K562 (cell line): Measurements from ENCODE around the gene SRY. TPM values are rescaled to one million over a fixed set of nuclear protein-coding genes. Genes with fewer than 3 reads are reported as not detected.

Experiments used
- ATAC-seq: fragments of 200-7000 bp; cut with Tn5 transposase; 3 replicates; pipeline ENCODE4 v1.9.1; 2020; ENCODE audit warnings: moderate library complexity
- BruUV-seq: library from RNA; stranded (reverse); fragments of 400-500 nt; replicated peaks from 2 replicates; lab custom pipeline; 2021; lab: Mats Ljungman, UMichigan
- CTCF ChIA-PET: fragments of 300-600 bp; formaldehyde crosslinking; extraction: SDS; loops from one replicate; lab custom pipeline; 2021; ENCODE audit warnings: low intra/inter-chr PET ratio; lab: Yijun Ruan, JAX
- POLR2A ChIA-PET: fragments of 300-600, 350-650 bp; sonication (Branson Sonifier 250); formaldehyde crosslinking; extraction: SDS; loops from one replicate; lab custom pipeline; 2021; ENCODE audit warnings: antibody characterized with exemption, inconsistent platforms; lab: Yijun Ruan, JAX
- DNase-seq, 4 experiments: peaks; one replicate each; pipeline versions ENCODE4 v3.0.0 to v3.0.0-alpha.2; 2011 to 2018; ENCODE audit warnings: low spot score in 3 of 4, mixed read lengths in 3 of 4; ENCODE audit errors: extremely low read depth in 1 of 4
- FAIRE-seq: peaks from 2 replicates; lab custom pipeline; 2011; peaks lifted over from hg19 to GRCh38; lab: Jason Lieb, UNC
- H2AFZ ChIP-seq: 2 replicates; pipeline ENCODE4 v1.6.0; 2011; ENCODE audit warnings: low read depth, low read length, control low read depth, inconsistent platforms
- H3K27ac ChIP-seq: fragments of 200-600 bp; 3 replicates; pipeline ENCODE4 v1.8.0; 2011; ENCODE audit warnings: low read depth, mild to moderate bottlenecking, control low read depth, inconsistent platforms, low read length, moderate library complexity, mixed read lengths; ENCODE audit errors: extremely low read depth
- H3K27me3 ChIP-seq, 2 experiments: fragments of 300-600 bp in 1 of 2; 2 replicates in 1 of 2; 3 replicates in 1 of 2; pipeline versions ENCODE4 v1.6.0 to v1.8.0; 2011; ENCODE audit warnings: inconsistent platforms in 2 of 2, low read length in 2 of 2, mild to moderate bottlenecking in 1 of 2, mixed read lengths in 1 of 2, moderate library complexity in 1 of 2; ENCODE audit not compliant: control insufficient read depth in 2 of 2, insufficient read depth in 2 of 2
- H3K36me3 ChIP-seq: fragments of 300-600 bp; 3 replicates; pipeline ENCODE4 v1.8.0; 2011; ENCODE audit warnings: mild to moderate bottlenecking, low read length, inconsistent platforms; ENCODE audit not compliant: control insufficient read depth, insufficient read depth
- H3K4me1 ChIP-seq, 2 experiments: fragments of 200-600 bp in 1 of 2; replicated peaks in 1 of 2; 2 replicates in 1 of 2; 3 replicates in 1 of 2; pipeline versions ENCODE4 v1.5.1 to v1.8.0; 2011; ENCODE audit warnings: inconsistent platforms in 2 of 2, low read length in 2 of 2, mild to moderate bottlenecking in 1 of 2, mixed read lengths in 1 of 2, moderate library complexity in 1 of 2; ENCODE audit not compliant: control insufficient read depth in 2 of 2, insufficient read depth in 2 of 2
- H3K4me2 ChIP-seq: 2 replicates; pipeline ENCODE4 v1.6.1; 2011; ENCODE audit warnings: low read length, control low read depth, inconsistent platforms, mixed read lengths; ENCODE audit not compliant: insufficient read depth
- H3K4me3 ChIP-seq: fragments of 200-600 bp; sonication (generic), shearing (Covaris generic); 2 replicates; pipeline ENCODE4 v1.5.1; 2016; ENCODE audit warnings: control low read depth, inconsistent platforms
- H3K79me2 ChIP-seq: fragments of 200-600 bp; 3 replicates; pipeline ENCODE4 v1.8.0; 2011; ENCODE audit warnings: low read length, inconsistent platforms; ENCODE audit not compliant: control insufficient read depth, insufficient read depth
- H3K9ac ChIP-seq, 2 experiments: 2 replicates each; pipeline versions ENCODE4 v1.6.0 to v1.6.1; 2011; ENCODE audit warnings: low read depth in 2 of 2, low read length in 2 of 2, control low read depth in 1 of 2, inconsistent platforms in 1 of 2, mild to moderate bottlenecking in 1 of 2, mixed read lengths in 1 of 2; ENCODE audit not compliant: insufficient read depth in 1 of 2
- H3K9me1 ChIP-seq: one replicate; pipeline ENCODE4 v1.6.0; 2011; ENCODE audit warnings: inconsistent platforms, mild to moderate bottlenecking, low read length, moderate library complexity; ENCODE audit not compliant: control insufficient read depth, insufficient read depth
- H3K9me3 ChIP-seq: replicated peaks from 2 replicates; pipeline ENCODE4 v1.5.1; 2011; ENCODE audit warnings: low read depth, low read length, inconsistent platforms; ENCODE audit not compliant: control insufficient read depth, insufficient read depth
- H4K20me1 ChIP-seq: replicated peaks from 2 replicates; pipeline ENCODE4 v1.6.1; 2011; ENCODE audit warnings: low read length, inconsistent platforms, mixed read lengths; ENCODE audit not compliant: control insufficient read depth, insufficient read depth
- ARID2 ChIP-seq: fragments of 450-650 bp; IDR thresholded peaks from 2 replicates; pipeline ENCODE4 v1.6.1; 2017; ENCODE audit warnings: antibody characterized with exemption, mild to moderate bottlenecking
- CREM ChIP-seq: IDR thresholded peaks from 2 replicates; pipeline ENCODE4 v1.6.1; 2014; ENCODE audit warnings: antibody characterized with exemption, low read depth
- KAT7 ChIP-seq: sonication (generic); formaldehyde crosslinking; IDR thresholded peaks from 2 replicates; pipeline ENCODE4 v1.8.0; 2022; ENCODE audit warnings: missing genetic modification reagents, mild to moderate bottlenecking, borderline replicate concordance
- MAFF ChIP-seq: IDR thresholded peaks from 2 replicates; pipeline ENCODE4 v1.6.1; 2012; ENCODE audit warnings: low read length, improper control_type of control experiment
- NEUROD1 ChIP-seq: fragments of 150-350 bp; IDR thresholded peaks from 2 replicates; pipeline ENCODE4 v1.6.1; 2014; ENCODE audit warnings: borderline replicate concordance, low read length, low read depth; ENCODE audit not compliant: partially characterized antibody
- PYGO2 ChIP-seq: fragments of 450-650 bp; IDR thresholded peaks from 2 replicates; pipeline ENCODE4 v1.6.1; 2016; ENCODE audit warnings: mild to moderate bottlenecking, missing genetic modification characterization, moderate library complexity, missing compliant biosample characterization
- SIX5 ChIP-seq, 2 experiments: IDR thresholded peaks; 2 replicates each; pipeline ENCODE4 v1.6.1; 2011; ENCODE audit warnings: low read length in 2 of 2, borderline replicate concordance in 1 of 2, low read depth in 1 of 2, mild to moderate bottlenecking in 1 of 2, moderate library complexity in 1 of 2; ENCODE audit not compliant: insufficient read depth in 1 of 2
- SMARCA5 ChIP-seq: fragments of 450-650 bp; IDR thresholded peaks from 2 replicates; pipeline ENCODE4 v1.6.1; 2016
- VEZF1 ChIP-seq: fragments of 200-800 bp; sonication (Bioruptor generic); IDR thresholded peaks from 2 replicates; pipeline ENCODE4 v1.6.1; 2017; ENCODE audit warnings: missing genetic modification characterization, missing compliant biosample characterization
- ZNF133 ChIP-seq: fragments of 250-450 bp; sonication (Bioruptor Pico); IDR thresholded peaks from 2 replicates; pipeline ENCODE4 v1.4.0; 2020; ENCODE audit warnings: mild to moderate bottlenecking
- ZNF347 ChIP-seq: fragments of 450-650 bp; formaldehyde crosslinking; IDR thresholded peaks from 2 replicates; pipeline ENCODE4 v1.4.0; 2020; ENCODE audit warnings: low read depth, mild to moderate bottlenecking, moderate library complexity
- WGBS: fragments of 100-300 bp; shearing (Covaris generic); methylation state at CpG from one replicate; pipeline ENCODE4 v1.1.6; 2016; ENCODE audit warnings: low coverage, mixed read lengths; ENCODE audit not compliant: insufficient coverage; ENCODE audit errors: missing lambda C conversion rate; 5-methylcytosine and 5-hydroxymethylcytosine counted together
- in situ Hi-C: fragments of 300-500 bp; cut with MboI; formaldehyde crosslinking; loops from 4 replicates; pipeline ENCODE4 v1.15.0; 2018; ENCODE audit warnings: inconsistent platforms, mixed read lengths
- intact Hi-C: fragments of 100-400 bp; cut with micrococcal nuclease; formaldehyde crosslinking; loops from 2 replicates; pipeline ENCODE4 v1.14.2; 2022
- polyA plus RNA-seq, 8 experiments: library from polyadenylated mRNA; depleted of rRNA in 4 of 8; stranded (reverse) in 5 of 8; unstranded in 3 of 8; fragments of >200 nt; fragmentation: Nextera tagmentation in 2 of 8; fragmentation: Illumina TruSeq in 1 of 8; extraction: Ambion mirVana in 2 of 8; extraction: Trizol in 1 of 8; gene quantifications; 2 replicates each; pipeline versions ENCODE4 v1.2.1 to v1.2.3, GENCODE V29; 2011 to 2014; ENCODE audit warnings: inconsistent platforms in 1 of 8, missing spikeins in 1 of 8
- total RNA-seq, 7 experiments: library from RNA; depleted of rRNA in 6 of 7; stranded (reverse); fragments of >200 nt in 6 of 7; fragmentation: Illumina TruSeq in 2 of 7; extraction: Trizol in 2 of 7; gene quantifications; 2 replicates each; pipeline versions ENCODE4 v1.2.1 to v1.2.3, GENCODE V29; 2011 to 2021; ENCODE audit warnings: low replicate concordance in 1 of 7
- TF ChIP-seq, protein P1 (sequence below), 2 experiments: fragments of 450-650 bp in 1 of 2; sonication (generic) in 1 of 2; formaldehyde crosslinking in 1 of 2; IDR thresholded peaks in 1 of 2; conservative IDR thresholded peaks in 1 of 2; 2 replicates each; pipeline versions ENCODE4 v1.6.1 to v1.8.1; 2016 to 2023; ENCODE audit warnings: mild to moderate bottlenecking in 2 of 2, moderate library complexity in 2 of 2, inconsistent platforms in 1 of 2, missing genetic modification reagents in 1 of 2

SRY gene
- total and polyA plus RNA-seq, 9 of the 15 experiments (the other 6 are each of a cell fraction or from before 2014, with no cell fraction given) = not detected

DNA sequence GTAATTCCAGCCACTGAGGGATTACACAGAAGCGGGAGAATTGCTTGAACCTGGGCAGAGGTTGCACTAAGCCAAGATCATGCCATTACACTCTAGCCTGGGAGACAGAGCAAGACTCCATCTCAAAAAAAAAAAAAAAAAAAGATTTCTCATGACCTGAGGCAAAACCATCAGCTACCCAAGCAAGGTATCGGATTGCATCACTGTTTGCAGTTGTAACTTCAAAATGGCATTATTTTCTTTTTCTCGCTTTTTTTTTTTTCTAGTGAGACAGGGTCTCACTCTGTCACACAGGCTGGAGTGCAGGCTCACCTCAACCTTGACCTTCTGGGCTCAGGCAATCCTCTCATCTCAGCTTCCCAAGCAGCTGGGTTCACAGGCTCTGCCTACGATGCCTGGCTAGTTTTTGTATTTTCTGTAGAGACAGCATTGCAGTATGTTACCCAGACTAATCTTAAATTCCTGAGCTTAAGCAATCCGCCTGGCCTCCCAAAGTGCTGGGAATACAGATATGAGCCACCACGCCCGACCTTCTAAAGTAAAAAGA is 9.6 kb upstream of the SRY start:
- ATAC-seq (no peak), FAIRE-seq (no peak), DNase-seq (no peak)
- in situ Hi-C loops (no loop called here), intact Hi-C loops (no loop called here)
- no TSS peak for BruUV-seq
- TF ChIP-seq SMARCA5 (no peak), SIX5 (IDR thresholded peaks at IDR 0.05; ENCODE audit: borderline replicate concordance in 1 of 2, insufficient read depth in 1 of 2, low read depth in 1 of 2, low read length in 2 of 2) (no peak), KAT7 (CRISPR knock-in tag) (no peak)
- no CpG with 5 or more reads among the region's 7 CpGs for WGBS
- no peak overlapping the region for H3K9ac ChIP-seq
- H2AFZ ChIP-seq = no peak overlapping the region
- H3K9me1 ChIP-seq = no peaks in the 10 kb centered on the region
- ChIA-PET CTCF (no interaction called here), POLR2A (no interaction called here)
- no peak overlapping the region for H3K27ac ChIP-seq
- H4K20me1 ChIP-seq = no peaks in the 10 kb centered on the region
- H3K36me3 ChIP-seq = no peaks in the 10 kb centered on the region
- H3K4me1 ChIP-seq = no peaks in the 10 kb centered on the region
- no peak overlapping the region for H3K4me2 ChIP-seq
- H3K9me3 ChIP-seq = no peaks in the 10 kb centered on the region
- no peaks in the 10 kb centered on the region for H3K79me2 ChIP-seq
- H3K27me3 ChIP-seq = no peaks in the 10 kb centered on the region
- H3K4me3 ChIP-seq = no peak overlapping the region

DNA sequence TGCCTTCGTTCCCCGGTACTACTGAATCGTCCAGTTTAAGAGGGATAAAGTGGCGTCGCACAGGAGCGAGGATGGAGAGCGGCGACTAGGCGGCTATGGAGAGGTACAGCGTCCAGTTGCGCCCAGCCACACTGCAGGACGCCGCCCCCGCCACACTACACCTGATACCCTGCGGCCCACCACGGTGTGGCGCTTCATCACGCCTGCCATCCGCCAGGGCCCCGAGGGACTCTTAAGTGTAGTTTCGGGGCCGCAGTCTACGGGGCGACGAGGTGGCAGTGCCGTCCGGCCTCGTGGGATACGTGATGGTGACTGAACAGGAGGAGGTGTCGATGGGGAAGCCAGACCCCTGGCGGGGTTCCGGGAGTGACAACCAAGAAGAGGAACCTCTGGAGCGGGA is 2.3 kb upstream of the SRY start:
- FAIRE-seq = no peak
- no peaks in the 10 kb centered on the region for H3K9me3 ChIP-seq
- H3K4me1 ChIP-seq = no peaks in the 10 kb centered on the region
- no peaks in the 10 kb centered on the region for H3K36me3 ChIP-seq
- no peaks in the 10 kb centered on the region for H3K9me1 ChIP-seq
- DNase-seq = no peak
- H3K27me3 ChIP-seq = no peaks in the 10 kb centered on the region
- H4K20me1 ChIP-seq = no peaks in the 10 kb centered on the region
- CTCF ChIA-PET = no interaction called here
- in situ Hi-C loops (no loop called here), intact Hi-C loops (no loop called here)
- H3K4me3 ChIP-seq = no peak overlapping the region
- no CpG with 5 or more reads among the region's 33 CpGs for WGBS
- H3K4me2 ChIP-seq = no peak overlapping the region
- POLR2A ChIA-PET = no interaction called here
- no peaks in the 10 kb centered on the region for H3K79me2 ChIP-seq
- no peak overlapping the region for H2AFZ ChIP-seq
- no peak overlapping the region for H3K9ac ChIP-seq
- no TSS peak for BruUV-seq
- no peak overlapping the region for H3K27ac ChIP-seq
- no peak for ATAC-seq
- TF ChIP-seq, protein P1, sequence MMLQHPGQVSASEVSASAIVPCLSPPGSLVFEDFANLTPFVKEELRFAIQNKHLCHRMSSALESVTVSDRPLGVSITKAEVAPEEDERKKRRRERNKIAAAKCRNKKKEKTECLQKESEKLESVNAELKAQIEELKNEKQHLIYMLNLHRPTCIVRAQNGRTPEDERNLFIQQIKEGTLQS (IDR thresholded peaks at IDR 0.05) = no peak
- TF ChIP-seq, protein P1 (CRISPR knock-in tag; conservative IDR thresholded peaks at IDR 0.05) = no peak
- TF ChIP-seq MAFF = no peak
- no peak for TF ChIP-seq VEZF1 (CRISPR knock-in tag)
- TF ChIP-seq ARID2 = no peak
- no peak for TF ChIP-seq ZNF133 (CRISPR knock-in tag)
- no peak for TF ChIP-seq PYGO2
- TF ChIP-seq CREM = no peak
- TF ChIP-seq ZNF347 = no peak
- no peak for TF ChIP-seq NEUROD1
